ENCODE results near the gene DSCAM.
"Not testable (repeated sequence)": the region's sequence is repeated elsewhere in the genome, so short reads cannot be mapped to it uniquely, and the experiment has no call there.

Gene DSCAM

GRCh38 chr21:40461008-40461407, 385.9 kb downstream of the DSCAM start:
- no peak for DNase-seq (ENCODE audit: low read depth in 2 of 2)

GRCh38 chr21:40457741-40458140, 389.2 kb downstream of the DSCAM start:
- DNase-seq (ENCODE audit: low read depth in 2 of 2), result no peak

- DNase-seq (ENCODE audit: low read depth in 2 of 2), result no peak
These were observed 392.9 kb downstream of the DSCAM start for GRCh38 chr21:40454057-40454456.

- no peak for DNase-seq (ENCODE audit: low read depth in 2 of 2)
These were observed 393.8 kb downstream of the DSCAM start for GRCh38 chr21:40453183-40453582.

GRCh38 chr21:40452548-40452947, 394.4 kb downstream of the DSCAM start:
- no peak for DNase-seq (ENCODE audit: low read depth in 2 of 2)

- DNase-seq (ENCODE audit: low read depth in 2 of 2), result no peak
These were observed 399.9 kb downstream of the DSCAM start for GRCh38 chr21:40447016-40447415.

GRCh38 chr21:40445349-40445921, 401.5 kb downstream of the DSCAM start:
- no peak for DNase-seq (ENCODE audit: low read depth in 2 of 2)

- not testable (repeated sequence) for DNase-seq (ENCODE audit: low read depth in 2 of 2)
These were observed 407.4 kb downstream of the DSCAM start for GRCh38 chr21:40439581-40439980.

- no peak for DNase-seq (ENCODE audit: low read depth in 2 of 2)
These were observed 408.3 kb downstream of the DSCAM start for GRCh38 chr21:40438616-40439015.

- DNase-seq (ENCODE audit: low read depth in 2 of 2), result no peak
These were observed 410.7 kb downstream of the DSCAM start for GRCh38 chr21:40436261-40436660.

- no peak for DNase-seq (ENCODE audit: low read depth in 2 of 2)
These were observed 413.4 kb downstream of the DSCAM start for GRCh38 chr21:40433538-40433937.

GRCh38 chr21:40425981-40426380, 421.0 kb downstream of the DSCAM start:
- no peak for DNase-seq (ENCODE audit: low read depth in 2 of 2)

GRCh38 chr21:40422896-40423635, 423.9 kb downstream of the DSCAM start:
- no peak for DNase-seq (ENCODE audit: low read depth in 2 of 2)

- no peak for DNase-seq (ENCODE audit: low read depth in 2 of 2)
These were observed 425.8 kb downstream of the DSCAM start for GRCh38 chr21:40421121-40421520.

- DNase-seq (ENCODE audit: low read depth in 2 of 2), result no peak
These were observed 430.4 kb downstream of the DSCAM start for GRCh38 chr21:40416572-40416971.

- no peak for DNase-seq (ENCODE audit: low read depth in 2 of 2)
These were observed 438.4 kb downstream of the DSCAM start for GRCh38 chr21:40408561-40408960.

- DNase-seq (ENCODE audit: low read depth in 2 of 2), result no peak
These were observed 442.6 kb downstream of the DSCAM start for GRCh38 chr21:40404396-40404800.

- DNase-seq (ENCODE audit: low read depth in 2 of 2), result no peak
These were observed 443.9 kb downstream of the DSCAM start for GRCh38 chr21:40402884-40403582.

GRCh38 chr21:40395732-40396131, 451.2 kb downstream of the DSCAM start:
- no peak for DNase-seq (ENCODE audit: low read depth in 2 of 2)

GRCh38 chr21:40393066-40393465, 453.9 kb downstream of the DSCAM start:
- DNase-seq (ENCODE audit: low read depth in 2 of 2), result no peak

GRCh38 chr21:40388046-40388445, 458.9 kb downstream of the DSCAM start:
- DNase-seq (ENCODE audit: low read depth in 2 of 2), result no peak

- DNase-seq (ENCODE audit: low read depth in 2 of 2), result no peak
These were observed 459.8 kb downstream of the DSCAM start for GRCh38 chr21:40386981-40387747.
